Cortex of kidney (tissue), 1 donor: ENCODE measurements around the gene SNAPC2.
"Not testable (repeated sequence)": the region's sequence is repeated elsewhere in the genome, so short reads cannot be mapped to it uniquely, and the experiment has no call there.

Experiments used
- DNase-seq: peaks from one replicate; lab custom pipeline; 2025; lab: John Stamatoyannopoulos, UW

The SNAPC2 gene

GRCh38 chr19:7909471-7910067 is 10.6 kb upstream of the SNAPC2 start:
- no peak for DNase-seq

DNA sequence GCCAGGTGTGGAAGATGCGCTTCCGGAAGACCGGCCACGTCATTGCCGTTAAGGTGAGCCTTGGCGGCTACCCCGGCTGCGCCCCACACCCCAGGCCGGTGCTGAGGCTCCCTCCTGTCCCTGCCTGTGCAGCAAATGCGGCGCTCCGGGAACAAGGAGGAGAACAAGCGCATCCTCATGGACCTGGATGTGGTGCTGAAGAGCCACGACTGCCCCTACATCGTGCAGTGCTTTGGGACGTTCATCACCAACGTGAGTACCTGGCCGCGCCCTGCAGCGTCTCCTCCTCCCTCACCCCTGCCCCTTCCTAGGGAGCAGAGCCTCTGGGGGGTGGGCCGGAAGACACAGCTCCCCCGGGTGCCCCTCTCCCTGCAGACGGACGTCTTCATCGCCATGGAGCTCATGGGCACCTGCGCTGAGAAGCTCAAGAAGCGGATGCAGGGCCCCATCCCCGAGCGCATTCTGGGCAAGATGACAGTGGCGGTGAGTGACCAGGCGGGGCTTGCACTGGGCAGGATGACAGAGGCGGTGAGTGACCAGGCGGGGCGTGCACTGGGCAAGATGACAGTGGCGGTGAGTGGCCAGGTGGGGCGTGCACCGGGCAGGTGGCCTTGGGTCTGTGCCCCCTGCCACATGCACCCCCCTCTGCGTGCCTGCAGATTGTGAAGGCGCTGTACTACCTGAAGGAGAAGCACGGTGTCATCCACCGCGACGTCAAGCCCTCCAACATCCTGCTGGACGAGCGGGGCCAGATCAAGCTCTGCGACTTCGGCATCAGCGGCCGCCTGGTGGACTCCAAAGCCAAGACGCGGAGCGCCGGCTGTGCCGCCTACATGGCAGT is 9.6 kb upstream of the SNAPC2 start:
- no peak for DNase-seq

- DNase-seq: no peak
These were observed 8.5 kb upstream of the SNAPC2 start for GRCh38 chr19:7911508-7912143.

DNA sequence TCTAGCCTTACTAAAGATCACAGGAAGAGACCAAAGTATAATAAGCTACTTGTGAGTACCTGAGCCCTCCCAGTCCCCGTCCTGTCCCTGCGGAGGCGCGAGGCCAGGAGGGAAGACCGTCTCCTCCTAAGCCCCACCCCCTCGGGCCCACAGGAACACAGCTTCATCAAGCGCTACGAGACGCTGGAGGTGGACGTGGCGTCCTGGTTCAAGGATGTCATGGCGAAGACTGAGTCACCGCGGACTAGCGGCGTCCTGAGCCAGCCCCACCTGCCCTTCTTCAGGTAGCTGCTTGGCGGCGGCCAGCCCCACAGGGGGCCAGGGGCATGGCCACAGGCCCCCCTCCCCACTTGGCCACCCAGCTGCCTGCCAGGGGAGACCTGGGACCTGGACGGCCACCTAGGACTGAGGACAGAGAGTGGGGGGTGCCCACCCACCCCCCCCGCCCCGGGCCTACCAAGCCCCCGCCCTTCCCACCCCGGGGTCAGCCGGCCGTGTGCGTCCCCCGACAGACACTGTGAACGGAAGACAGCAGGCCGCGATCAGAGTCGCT is 7.9 kb upstream of the SNAPC2 start:
- no peak for DNase-seq

DNA sequence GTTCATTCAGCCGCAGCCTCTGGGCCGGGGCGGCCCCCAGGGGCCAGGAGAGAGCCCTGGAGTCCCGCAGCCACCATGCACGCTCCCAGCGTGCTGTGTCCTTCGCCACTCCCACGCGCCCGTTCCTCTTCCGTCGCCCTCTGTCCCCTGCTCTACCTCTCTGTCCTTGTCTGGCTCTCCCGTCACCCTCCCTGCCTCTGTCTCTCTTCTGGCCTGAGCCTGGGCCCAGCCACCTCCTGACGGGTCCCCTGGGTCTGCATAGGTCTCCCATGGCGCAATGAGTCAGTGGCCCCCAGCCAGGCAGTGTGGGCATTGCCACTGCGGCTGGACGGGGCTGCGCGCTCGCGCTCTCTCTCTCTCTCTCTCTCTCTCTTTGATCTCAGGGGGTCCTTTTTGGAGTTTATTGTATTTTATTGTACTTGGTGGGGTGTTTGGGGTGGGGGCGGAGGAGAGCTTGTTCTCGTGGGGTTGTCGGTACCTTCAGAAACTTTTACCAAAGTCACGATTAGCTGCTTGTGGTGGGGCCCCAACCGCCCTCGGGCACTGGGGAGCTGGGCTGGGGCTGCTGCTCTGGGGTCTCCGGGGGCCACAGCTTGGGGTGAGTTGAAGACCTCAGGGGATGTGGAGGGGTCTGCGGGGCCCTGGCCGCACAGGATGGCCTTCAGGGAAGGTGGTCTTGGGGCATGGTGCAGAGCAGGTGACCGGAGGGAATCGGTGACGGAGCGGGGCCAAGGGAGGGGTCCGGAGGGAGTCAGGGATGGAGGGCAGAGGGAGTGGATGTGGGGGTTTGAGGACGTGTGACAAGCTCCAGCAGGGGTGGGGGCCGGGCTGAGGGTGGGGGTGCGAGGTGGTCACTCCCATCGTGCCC is 7.2 kb upstream of the SNAPC2 start:
- no peak for DNase-seq

DNA sequence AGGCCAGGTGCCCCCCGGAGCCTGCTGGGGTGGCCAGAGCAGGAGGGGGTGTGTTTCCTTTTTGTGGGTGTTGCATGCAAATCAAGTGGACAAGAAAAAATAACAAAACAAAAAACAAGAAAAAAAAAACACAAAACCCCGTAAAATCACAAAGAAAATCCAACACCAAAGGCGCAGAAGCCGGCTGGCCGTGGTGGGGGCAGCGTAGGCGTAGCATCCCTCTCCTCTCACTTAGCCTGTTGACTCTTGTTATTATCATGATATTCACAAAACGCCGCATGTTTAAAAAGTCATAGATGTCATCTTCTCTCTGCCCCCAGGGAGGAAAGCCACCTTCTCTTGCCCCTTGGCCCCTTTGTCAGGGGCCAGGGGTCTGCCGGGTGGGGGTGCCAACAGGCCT is 6.5 kb upstream of the SNAPC2 start:
- no peak for DNase-seq

GRCh38 chr19:7914099-7914498 is 6.0 kb upstream of the SNAPC2 start:
- no peak for DNase-seq

- DNase-seq: no peak
These were observed 5.5 kb upstream of the SNAPC2 start, which contains the start of gene TGFBR3L for GRCh38 chr19:7914598-7915045. TSS of gene TGFBR3L (plus strand) at chr19:7914830.

DNA sequence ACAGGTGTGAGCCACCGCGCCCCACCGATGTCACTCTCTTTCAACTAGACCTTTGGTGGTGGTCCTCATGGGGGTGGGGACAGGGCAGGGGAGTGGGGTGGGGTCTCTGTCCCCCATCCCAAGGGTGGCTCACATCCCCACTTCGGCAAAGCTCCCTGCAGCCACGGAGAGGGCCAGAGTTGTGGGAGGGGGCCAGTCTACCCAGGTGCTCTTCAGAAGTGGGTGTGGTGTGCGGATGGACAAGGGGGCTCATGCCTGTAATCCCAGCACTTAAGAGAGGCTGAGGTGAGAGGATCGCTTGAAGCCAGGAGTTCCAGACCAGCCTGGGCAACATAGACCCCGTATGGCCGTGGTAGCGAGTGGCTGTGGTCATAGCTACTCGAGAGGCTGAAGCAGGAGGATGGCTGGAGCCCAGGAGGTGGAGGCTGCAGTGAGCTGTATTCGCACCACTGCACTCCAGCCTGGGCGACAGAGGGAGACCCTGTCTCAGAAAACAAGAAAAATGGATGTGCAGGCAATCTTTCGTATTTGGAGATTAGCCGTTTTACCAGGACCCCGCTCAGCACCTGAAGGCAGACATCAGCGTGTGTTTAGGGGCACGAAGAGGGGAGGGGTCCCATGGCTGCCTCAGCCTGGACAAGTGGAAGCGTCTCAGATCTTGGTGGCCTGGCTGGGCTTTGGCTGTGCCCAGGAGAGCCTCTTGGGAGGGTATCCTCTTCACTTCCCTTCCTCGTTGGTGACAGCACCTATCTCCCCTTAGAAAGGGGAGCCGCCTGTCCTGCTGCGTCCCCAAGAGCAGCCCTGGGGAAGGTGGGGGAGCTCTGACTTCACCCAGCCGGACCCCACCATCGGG is 4.7 kb upstream of the SNAPC2 start:
- no peak for DNase-seq

GRCh38 chr19:7916103-7916954 is 3.8 kb upstream of the SNAPC2 start:
- DNase-seq: no peak

- DNase-seq: no peak
These were observed 3.2 kb upstream of the SNAPC2 start for GRCh38 chr19:7916955-7917266.

DNA sequence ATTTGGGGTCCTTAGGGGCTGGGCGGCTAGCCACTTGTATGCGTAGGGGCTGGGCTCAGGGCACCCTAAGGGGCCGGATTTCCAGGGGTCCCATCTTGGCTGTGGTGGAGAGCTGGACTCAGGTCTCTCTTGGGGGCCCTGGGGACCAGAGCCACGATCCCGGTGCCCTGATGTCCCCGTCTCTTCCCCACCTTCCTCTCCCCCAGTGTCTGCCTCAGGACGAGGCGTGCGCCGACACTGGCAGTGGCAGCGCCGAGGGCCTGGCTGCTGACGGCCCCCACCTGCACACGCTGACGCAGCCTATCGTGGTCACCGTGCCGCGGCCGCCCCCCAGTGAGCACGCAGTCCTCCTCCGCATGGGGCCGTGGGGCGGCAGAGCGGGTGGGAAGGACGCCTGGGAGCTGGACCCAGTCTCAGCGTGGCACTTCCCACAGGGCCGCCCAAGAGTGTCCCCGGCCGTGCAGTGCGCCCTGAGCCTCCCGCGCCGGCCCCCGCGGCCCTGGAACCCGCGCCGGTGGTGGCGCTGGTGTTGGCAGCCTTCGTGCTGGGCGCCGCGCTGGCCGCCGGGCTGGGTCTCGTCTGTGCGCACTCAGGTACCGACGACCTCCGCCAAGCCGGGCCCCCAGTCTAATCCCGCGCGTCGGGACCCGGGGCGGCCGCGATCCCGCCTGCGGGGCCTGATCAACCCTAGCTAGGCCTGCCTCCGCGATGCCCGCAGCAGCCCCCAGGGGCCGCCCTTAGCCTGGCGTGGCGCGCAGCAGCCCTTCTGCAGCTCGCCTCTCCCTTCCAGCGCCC is 2.7 kb upstream of the SNAPC2 start:
- no peak for DNase-seq

- DNase-seq: not testable (repeated sequence)
These were observed 2.0 kb upstream of the SNAPC2 start for GRCh38 chr19:7918062-7918614.

GRCh38 chr19:7918615-7919421 is 1.3 kb upstream of the SNAPC2 start:
- no peak for DNase-seq

- DNase-seq: no peak
These were observed 572 bp downstream of the SNAPC2 start for GRCh38 chr19:7920519-7921301.

GRCh38 chr19:7921302-7921966 is 1.3 kb downstream of the SNAPC2 start:
- DNase-seq: no peak
